ENCODE results near the gene GRB10.

The GRB10 gene

GRCh38 chr7:50631639-50632038 is 151.1 kb downstream of the GRB10 start:
- H3K36me3 ChIP-seq (replicated peaks; ENCODE audit: low read depth, low read length), result no peaks in the 10 kb centered on the region
- TF ChIP-seq EZH2phosphoT487 (IDR thresholded peaks at IDR 0.05; ENCODE audit: low read depth), result no peak
- no peak for TF ChIP-seq CTCF (IDR thresholded peaks at IDR 0.05; ENCODE audit: low read depth, low read length)
- H3K27ac ChIP-seq (ENCODE audit: low read length), result no peak overlapping the region
- peaks cover 41% of the 10 kb centered on the region for H3K27me3 ChIP-seq (ENCODE audit: low read depth, low read length)
- no peak overlapping the region for H3K4me3 ChIP-seq (ENCODE audit: low read length)
- no peak overlapping the region for H3K9ac ChIP-seq (ENCODE audit: low read length)
- H2AFZ ChIP-seq (ENCODE audit: low read depth, low read length), result no peak overlapping the region
- H3K9me3 ChIP-seq (ENCODE audit: insufficient read depth, low read length), result no peaks in the 10 kb centered on the region
- no peaks in the 10 kb centered on the region for H3K79me2 ChIP-seq (ENCODE audit: low read length)
- no peak overlapping the region for H3K4me2 ChIP-seq (ENCODE audit: low read length)
- no peaks in the 10 kb centered on the region for H3K4me1 ChIP-seq (ENCODE audit: low read length)
- no peaks in the 10 kb centered on the region for H4K20me1 ChIP-seq (ENCODE audit: insufficient read depth, low read length)

DNA sequence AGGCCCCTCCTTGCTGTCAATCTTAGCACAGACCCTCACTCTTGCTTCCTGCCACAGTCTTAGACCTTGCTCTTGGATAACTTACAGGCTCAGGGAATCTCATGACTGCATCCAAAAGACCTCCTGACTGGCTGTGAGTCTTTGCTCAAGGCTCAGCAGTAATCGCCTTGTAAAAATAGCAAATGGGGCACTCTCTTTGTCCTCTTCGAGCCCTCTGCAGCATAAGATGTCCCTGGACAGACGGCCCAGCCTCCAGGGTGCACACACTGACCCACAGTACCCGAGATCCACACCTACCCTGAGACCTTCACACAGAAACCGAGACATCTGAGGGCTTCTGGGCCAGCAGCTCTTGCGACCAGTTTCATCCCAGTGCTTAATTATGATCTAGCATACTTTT is 151.6 kb downstream of the GRB10 start:
- Histone ChIP-seq H3K9ac (ENCODE audit: low read length) (no peak overlapping the region), H2AFZ (ENCODE audit: low read depth, low read length) (no peak overlapping the region), H3K4me1 (ENCODE audit: low read length) (no peaks in the 10 kb centered on the region), H3K9me3 (ENCODE audit: insufficient read depth, low read length) (no peaks in the 10 kb centered on the region), H3K36me3 (replicated peaks; ENCODE audit: low read depth, low read length) (no peaks in the 10 kb centered on the region), H3K4me3 (ENCODE audit: low read length) (no peak overlapping the region), H3K79me2 (ENCODE audit: low read length) (no peaks in the 10 kb centered on the region), H3K27me3 (ENCODE audit: low read depth, low read length) (peaks cover 45% of the 10 kb centered on the region), H3K4me2 (ENCODE audit: low read length) (no peak overlapping the region), H4K20me1 (ENCODE audit: insufficient read depth, low read length) (no peaks in the 10 kb centered on the region), H3K27ac (ENCODE audit: low read length) (no peak overlapping the region)
- no peak for TF ChIP-seq CTCF (IDR thresholded peaks at IDR 0.05; ENCODE audit: low read depth, low read length)
- no peak for TF ChIP-seq EZH2phosphoT487 (IDR thresholded peaks at IDR 0.05; ENCODE audit: low read depth)

- Histone ChIP-seq H3K27me3 (ENCODE audit: low read depth, low read length) (peaks cover 48% of the 10 kb centered on the region), H3K27ac (ENCODE audit: low read length) (no peak overlapping the region), H3K9ac (ENCODE audit: low read length) (no peak overlapping the region), H3K4me1 (ENCODE audit: low read length) (no peaks in the 10 kb centered on the region), H3K36me3 (replicated peaks; ENCODE audit: low read depth, low read length) (no peaks in the 10 kb centered on the region), H4K20me1 (ENCODE audit: insufficient read depth, low read length) (no peaks in the 10 kb centered on the region), H2AFZ (ENCODE audit: low read depth, low read length) (no peak overlapping the region), H3K4me3 (ENCODE audit: low read length) (no peak overlapping the region), H3K4me2 (ENCODE audit: low read length) (no peak overlapping the region), H3K9me3 (ENCODE audit: insufficient read depth, low read length) (no peaks in the 10 kb centered on the region), H3K79me2 (ENCODE audit: low read length) (no peaks in the 10 kb centered on the region)
- TF ChIP-seq EZH2phosphoT487 (IDR thresholded peaks at IDR 0.05; ENCODE audit: low read depth), result no peak
- no peak for TF ChIP-seq CTCF (IDR thresholded peaks at IDR 0.05; ENCODE audit: low read depth, low read length)
Observed at GRCh38 chr7:50629238-50629901, 153.3 kb downstream of the GRB10 start.

- H3K9me3 ChIP-seq (ENCODE audit: insufficient read depth, low read length), result no peaks in the 10 kb centered on the region
- H3K4me1 ChIP-seq (ENCODE audit: low read length), result no peaks in the 10 kb centered on the region
- no peak overlapping the region for H3K9ac ChIP-seq (ENCODE audit: low read length)
- H3K4me3 ChIP-seq (ENCODE audit: low read length), result no peak overlapping the region
- no peaks in the 10 kb centered on the region for H3K36me3 ChIP-seq (replicated peaks; ENCODE audit: low read depth, low read length)
- no peaks in the 10 kb centered on the region for H4K20me1 ChIP-seq (ENCODE audit: insufficient read depth, low read length)
- H3K4me2 ChIP-seq (ENCODE audit: low read length), result no peak overlapping the region
- TF ChIP-seq CTCF (IDR thresholded peaks at IDR 0.05; ENCODE audit: low read depth, low read length) (peak; percentile 15; the same call in 1 of the 2 replicates), EZH2phosphoT487 (IDR thresholded peaks at IDR 0.05; ENCODE audit: low read depth) (no peak)
- H3K27ac ChIP-seq (ENCODE audit: low read length), result no peak overlapping the region
- peaks cover 50% of the 10 kb centered on the region for H3K27me3 ChIP-seq (ENCODE audit: low read depth, low read length)
- no peaks in the 10 kb centered on the region for H3K79me2 ChIP-seq (ENCODE audit: low read length)
- H2AFZ ChIP-seq (ENCODE audit: low read depth, low read length), result no peak overlapping the region
Observed at GRCh38 chr7:50628434-50629084, 154.1 kb downstream of the GRB10 start.
